Hepatocyte (in vitro differentiated cells): ENCODE measurements around the gene WHRN.

Source experiments
- CTCF ChIP-seq: fragments of 200-600 bp; sonication (generic); IDR thresholded peaks from 2 replicates; pipeline ENCODE4 v1.5.1; 2016; ENCODE audit warnings: antibody characterized with exemption, mild to moderate bottlenecking; ENCODE audit not compliant: poor library complexity
- EZH2phosphoT487 ChIP-seq: fragments of 200-600 bp; sonication (generic); IDR thresholded peaks from one replicate; pipeline ENCODE4 v1.6.1; 2018; ENCODE audit warnings: antibody characterized with exemption, mild to moderate bottlenecking, low read depth, moderate library complexity; ENCODE audit not compliant: unreplicated experiment, severe bottlenecking

GRCh38 chr9:114409842-114410241 is 95.4 kb downstream of the WHRN start:
- TF ChIP-seq CTCF, result no peak
- TF ChIP-seq EZH2phosphoT487, result no peak
